Measurements from ENCODE around the gene ZNF80. TPM values are rescaled to one million over a fixed set of nuclear protein-coding genes. Genes with fewer than 3 reads are reported as not detected.

The ZNF80 gene
- polyA plus RNA-seq, 1 experiment: not detected

DNA sequence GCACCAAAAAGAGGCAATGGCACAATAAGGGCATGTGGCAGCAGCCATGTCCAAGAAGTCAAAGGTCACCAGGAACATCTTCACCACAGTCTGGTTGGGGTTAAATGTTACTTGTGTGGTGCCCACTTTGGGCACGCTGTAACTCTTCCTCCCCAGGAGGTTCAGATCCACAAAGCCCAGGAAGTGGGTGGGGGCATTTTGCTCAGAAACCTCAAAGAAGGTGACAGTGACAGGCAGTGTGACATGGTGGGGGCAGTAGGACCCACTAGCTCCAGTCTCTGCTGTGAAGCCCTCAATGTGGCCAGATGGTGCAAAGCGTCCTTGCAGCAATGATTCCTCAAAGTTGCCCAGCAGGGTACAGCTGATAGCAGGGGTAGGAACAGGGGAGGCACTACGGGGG lies 5.8 kb downstream of the ZNF80 start:
- no peak for DNase-seq (ENCODE audit: low read depth, low spot score)

DNA sequence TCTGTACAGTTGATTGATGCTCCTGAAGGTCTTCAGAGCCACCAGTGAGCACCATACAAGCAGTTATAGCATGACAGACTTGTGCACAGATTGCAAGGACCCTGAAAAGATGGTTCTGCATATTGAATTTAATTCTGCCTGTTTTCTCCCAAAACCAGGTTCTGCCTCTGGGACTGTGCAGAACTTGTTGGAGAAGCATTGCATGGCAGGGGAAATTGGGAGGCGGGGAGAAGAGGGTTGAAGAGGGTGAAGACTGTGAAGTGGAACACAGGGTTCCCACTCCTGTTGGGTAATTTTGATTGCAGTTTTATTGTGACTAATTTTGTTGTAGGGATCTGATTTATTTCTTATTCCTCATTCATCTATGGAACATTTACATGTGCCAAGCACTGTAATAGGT lies 10.3 kb downstream of the ZNF80 start:
- H3K4me3 ChIP-seq (ENCODE audit: low read depth, low read length): no peak overlapping the region
- peaks cover 3% of the 10 kb centered on the region for H3K27me3 ChIP-seq (ENCODE audit: control insufficient read depth, insufficient read depth, low read length)
- DNase-seq (ENCODE audit: low read depth, low spot score): no peak
- 0 out of 2 replicates have a peak, but pooled peaks cover 6% of the 10 kb centered on the region for H3K9me3 ChIP-seq (ENCODE audit: control insufficient read depth, insufficient read depth, low read length)
- CTCF ChIA-PET: no interaction called here
- POLR2A ChIA-PET: no interaction called here
- no peak overlapping the region for H3K27ac ChIP-seq (ENCODE audit: low read depth, low read length)
- TF ChIP-seq, protein P1, sequence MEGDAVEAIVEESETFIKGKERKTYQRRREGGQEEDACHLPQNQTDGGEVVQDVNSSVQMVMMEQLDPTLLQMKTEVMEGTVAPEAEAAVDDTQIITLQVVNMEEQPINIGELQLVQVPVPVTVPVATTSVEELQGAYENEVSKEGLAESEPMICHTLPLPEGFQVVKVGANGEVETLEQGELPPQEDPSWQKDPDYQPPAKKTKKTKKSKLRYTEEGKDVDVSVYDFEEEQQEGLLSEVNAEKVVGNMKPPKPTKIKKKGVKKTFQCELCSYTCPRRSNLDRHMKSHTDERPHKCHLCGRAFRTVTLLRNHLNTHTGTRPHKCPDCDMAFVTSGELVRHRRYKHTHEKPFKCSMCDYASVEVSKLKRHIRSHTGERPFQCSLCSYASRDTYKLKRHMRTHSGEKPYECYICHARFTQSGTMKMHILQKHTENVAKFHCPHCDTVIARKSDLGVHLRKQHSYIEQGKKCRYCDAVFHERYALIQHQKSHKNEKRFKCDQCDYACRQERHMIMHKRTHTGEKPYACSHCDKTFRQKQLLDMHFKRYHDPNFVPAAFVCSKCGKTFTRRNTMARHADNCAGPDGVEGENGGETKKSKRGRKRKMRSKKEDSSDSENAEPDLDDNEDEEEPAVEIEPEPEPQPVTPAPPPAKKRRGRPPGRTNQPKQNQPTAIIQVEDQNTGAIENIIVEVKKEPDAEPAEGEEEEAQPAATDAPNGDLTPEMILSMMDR (IDR thresholded peaks at IDR 0.05; ENCODE audit: low read depth, low read length): no peak

More for the DNA sequence above, 5.8 kb downstream of the ZNF80 start:
- TF ChIP-seq, protein P1 (IDR thresholded peaks at IDR 0.05; ENCODE audit: low read depth, low read length): no peak
- no peak overlapping the region for H3K4me3 ChIP-seq (ENCODE audit: low read depth, low read length)
- H3K9me3 ChIP-seq (ENCODE audit: control insufficient read depth, insufficient read depth, low read length): no peaks in the 10 kb centered on the region
- ChIA-PET CTCF (no interaction called here), POLR2A (no interaction called here)
- H3K27me3 ChIP-seq (ENCODE audit: control insufficient read depth, insufficient read depth, low read length): peaks cover 6% of the 10 kb centered on the region
- H3K27ac ChIP-seq (ENCODE audit: low read depth, low read length): no peak overlapping the region

DNA sequence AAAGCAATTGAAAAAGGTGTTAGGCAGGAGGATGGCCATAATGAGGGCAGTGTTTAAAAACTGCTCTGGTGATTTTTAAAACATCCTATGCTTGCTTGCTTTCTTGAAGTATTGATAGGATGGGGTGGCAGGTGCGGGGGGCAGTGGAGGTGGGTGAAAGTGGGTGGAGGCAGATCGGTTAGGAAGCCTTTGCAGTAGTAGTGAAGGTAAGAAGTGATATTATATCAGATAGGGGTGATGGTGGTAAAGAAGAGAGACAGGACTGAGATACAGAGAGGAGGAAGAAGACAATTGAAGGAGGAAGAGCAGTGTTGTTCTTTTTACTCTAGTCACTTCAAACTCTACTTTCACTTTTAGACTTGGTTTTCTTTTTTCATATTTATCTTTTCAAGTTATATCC lies 11.1 kb downstream of the ZNF80 start:
- Histone ChIP-seq H3K27me3 (ENCODE audit: control insufficient read depth, insufficient read depth, low read length) (peaks cover 4% of the 10 kb centered on the region), H3K27ac (ENCODE audit: low read depth, low read length) (no peak overlapping the region), H3K4me3 (ENCODE audit: low read depth, low read length) (no peak overlapping the region), H3K9me3 (ENCODE audit: control insufficient read depth, insufficient read depth, low read length) (0 out of 2 replicates have a peak, but pooled peaks cover 6% of the 10 kb centered on the region)
- POLR2A ChIA-PET: no interaction called here
- CTCF ChIA-PET: no interaction called here
- TF ChIP-seq, protein P1 (IDR thresholded peaks at IDR 0.05; ENCODE audit: low read depth, low read length): no peak
- DNase-seq (ENCODE audit: low read depth, low spot score): no peak

DNA sequence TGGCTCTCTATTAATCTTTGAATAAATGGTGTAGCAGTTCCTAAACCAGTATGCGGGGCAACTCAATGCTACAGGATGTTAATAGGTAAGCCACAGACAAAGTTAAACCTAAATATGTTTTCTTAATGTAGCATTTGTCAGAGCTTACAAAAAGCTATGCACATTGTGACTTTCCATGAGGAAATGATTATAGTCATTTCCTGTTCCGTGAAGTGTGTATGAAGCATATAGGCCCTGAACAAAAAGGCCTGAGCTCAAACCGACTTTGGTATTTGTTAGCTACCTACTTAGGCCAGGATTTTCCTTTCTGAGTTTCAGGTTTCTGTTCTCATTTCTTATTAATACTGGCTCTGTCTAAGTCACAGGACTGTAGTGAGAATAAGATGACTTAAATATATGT lies 14.2 kb downstream of the ZNF80 start:
- no peak overlapping the region for H3K4me3 ChIP-seq (ENCODE audit: low read depth, low read length)
- TF ChIP-seq, protein P1 (IDR thresholded peaks at IDR 0.05; ENCODE audit: low read depth, low read length): no peak
- peaks cover 7% of the 10 kb centered on the region for H3K27me3 ChIP-seq (ENCODE audit: control insufficient read depth, insufficient read depth, low read length)
- CTCF ChIA-PET: no interaction called here
- POLR2A ChIA-PET: no interaction called here
- 0 out of 2 replicates have a peak, but pooled peaks cover 6% of the 10 kb centered on the region for H3K9me3 ChIP-seq (ENCODE audit: control insufficient read depth, insufficient read depth, low read length)
- no peak overlapping the region for H3K27ac ChIP-seq (ENCODE audit: low read depth, low read length)
- DNase-seq (ENCODE audit: low read depth, low spot score): no peak

DNA sequence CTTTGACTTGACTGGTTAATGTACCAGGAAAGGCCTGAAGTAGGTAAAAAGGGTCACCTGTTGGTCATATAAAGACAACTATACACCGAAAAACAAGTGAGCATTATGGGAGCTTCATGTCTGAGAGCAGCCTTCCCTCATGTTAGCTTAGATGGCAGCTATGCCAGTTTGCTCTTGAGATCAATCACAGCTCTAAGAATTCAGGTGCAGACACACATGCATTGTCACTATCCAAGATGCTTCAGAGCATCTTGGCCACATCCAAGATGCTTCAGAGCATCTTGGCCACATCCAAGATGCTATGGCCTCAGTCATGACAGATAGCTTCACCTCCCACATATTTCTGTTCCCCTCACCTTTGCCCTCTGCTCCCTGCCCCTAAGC lies 15.5 kb downstream of the ZNF80 start:
- H3K9me3 ChIP-seq (ENCODE audit: control insufficient read depth, insufficient read depth, low read length): 0 out of 2 replicates have a peak, but pooled peaks cover 6% of the 10 kb centered on the region
- TF ChIP-seq, protein P1 (IDR thresholded peaks at IDR 0.05; ENCODE audit: low read depth, low read length): no peak
- peaks cover 11% of the 10 kb centered on the region for H3K27me3 ChIP-seq (ENCODE audit: control insufficient read depth, insufficient read depth, low read length)
- DNase-seq (ENCODE audit: low read depth, low spot score): no peak
- CTCF ChIA-PET: no interaction called here
- H3K4me3 ChIP-seq (ENCODE audit: low read depth, low read length): no peak overlapping the region
- POLR2A ChIA-PET: no interaction called here
- H3K27ac ChIP-seq (ENCODE audit: low read depth, low read length): no peak overlapping the region
